GM12892 (cell line): ENCODE results near the gene SVOP.

Source experiments
- POLR2A ChIP-seq: IDR thresholded peaks from 2 replicates; pipeline ENCODE4 v1.6.1; 2011; ENCODE audit warnings: low read depth, low read length, control low read depth
- POLR2AphosphoS5 ChIP-seq: IDR thresholded peaks from 2 replicates; pipeline ENCODE4 v1.6.1; 2011; ENCODE audit warnings: low read depth, low read length, control low read depth
- TAF1 ChIP-seq: IDR thresholded peaks from 2 replicates; pipeline ENCODE4 v1.6.1; 2011; ENCODE audit warnings: low read depth, mild to moderate bottlenecking, control low read depth, low read length, borderline replicate concordance

GRCh38 chr12:108905725-108906124, 115.1 kb downstream of the SVOP start:
- TF ChIP-seq POLR2AphosphoS5 (no peak), POLR2A (no peak), TAF1 (no peak)
